Epithelial cell of esophagus (primary cell): ENCODE data around the gene GP1BB.

Source experiments
- DNase-seq: peaks from one replicate; pipeline ENCODE4 v3.0.0; 2010; ENCODE audit warnings: low read depth
- H3K4me3 ChIP-seq: 2 replicates; pipeline ENCODE4 v1.5.1; 2011; ENCODE audit warnings: mild to moderate bottlenecking, low read length, control low read depth
- CTCF ChIP-seq: IDR thresholded peaks from 2 replicates; pipeline ENCODE4 v1.5.1; 2011; ENCODE audit warnings: low read depth, mild to moderate bottlenecking, low read length, control low read depth, inconsistent platforms; ENCODE audit not compliant: insufficient read depth; ENCODE audit errors: missing control alignments

Gene GP1BB

GRCh38 chr22:19760058-19760950 lies 37.0 kb downstream of the GP1BB start, which contains the start of gene TBX1:
Gene TBX1 (plus strand): TSS chr22:19760778. CDS start chr22:19760844, 66 bp downstream.
- no peak for TF ChIP-seq CTCF
- DNase-seq = no peak
- H3K4me3 ChIP-seq = peak within 1 kb of the TSS; percentile 74

GRCh38 chr22:19760951-19761724 lies 37.8 kb downstream of the GP1BB start:
- peak; percentile 29 for DNase-seq
- no peak for TF ChIP-seq CTCF
- peak overlapping the region; percentile 74 for H3K4me3 ChIP-seq

- DNase-seq = peak; percentile 68
- TF ChIP-seq CTCF = no peak
- peak overlapping the region; percentile 74 for H3K4me3 ChIP-seq
These were observed 38.6 kb downstream of the GP1BB start for GRCh38 chr22:19761725-19762567.

- peak; percentile 58 for DNase-seq
- peak overlapping the region; percentile 74 for H3K4me3 ChIP-seq
- no peak for TF ChIP-seq CTCF
These were observed 39.5 kb downstream of the GP1BB start for GRCh38 chr22:19762568-19763457.

- TF ChIP-seq CTCF = no peak
- peak overlapping the region; percentile 74 for H3K4me3 ChIP-seq
- no peak for DNase-seq
These were observed 40.3 kb downstream of the GP1BB start for GRCh38 chr22:19763458-19764298.

- no peak for DNase-seq
- no peak overlapping the region for H3K4me3 ChIP-seq
- no peak for TF ChIP-seq CTCF
These were observed 40.9 kb downstream of the GP1BB start for GRCh38 chr22:19764299-19764593.
